Astrocyte of the hippocampus (primary cell): ENCODE measurements around the gene KCNG4.
"Not testable (repeated sequence)": the region's sequence is repeated elsewhere in the genome, so short reads cannot be mapped to it uniquely, and the experiment has no call there.

Experiments
- DNase-seq: peaks from one replicate; pipeline ENCODE4 v3.0.0; 2011; ENCODE audit warnings: low read depth, low spot score

Gene KCNG4

GRCh38 chr16:84207879-84208278, 31.9 kb downstream of the KCNG4 start:
- DNase-seq, result no peak

- no peak for DNase-seq
Observed at GRCh38 chr16:84207251-84207650, 32.6 kb downstream of the KCNG4 start.

GRCh38 chr16:84205976-84206691, 33.7 kb downstream of the KCNG4 start:
- DNase-seq, result no peak

GRCh38 chr16:84205123-84205522, 34.7 kb downstream of the KCNG4 start:
- DNase-seq, result not testable (repeated sequence)

- not testable (repeated sequence) for DNase-seq
Observed at GRCh38 chr16:84204551-84204950, 35.3 kb downstream of the KCNG4 start.

DNA sequence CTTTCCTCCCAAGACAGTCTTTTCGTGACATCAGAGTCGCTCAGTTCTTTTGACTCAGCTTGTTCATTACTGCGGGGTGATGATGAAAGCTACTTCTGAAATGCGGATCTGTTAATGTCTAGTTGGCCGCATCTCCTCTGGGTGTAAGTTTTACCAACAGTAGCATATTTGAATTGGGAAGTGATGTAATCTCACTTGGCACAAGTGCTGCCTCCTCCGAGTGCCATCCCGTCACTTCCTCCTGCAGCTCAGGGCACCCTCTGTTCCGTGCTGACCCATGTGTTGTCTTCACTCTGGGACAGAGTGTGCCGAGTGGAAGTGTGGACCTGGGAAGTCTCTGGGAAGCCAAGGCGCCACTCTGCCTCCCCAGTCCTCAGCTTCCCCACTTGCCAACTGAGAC, 40.0 kb downstream of the KCNG4 start:
- no peak for DNase-seq

GRCh38 chr16:84199097-84199496, 40.7 kb downstream of the KCNG4 start:
- DNase-seq, result no peak

DNA sequence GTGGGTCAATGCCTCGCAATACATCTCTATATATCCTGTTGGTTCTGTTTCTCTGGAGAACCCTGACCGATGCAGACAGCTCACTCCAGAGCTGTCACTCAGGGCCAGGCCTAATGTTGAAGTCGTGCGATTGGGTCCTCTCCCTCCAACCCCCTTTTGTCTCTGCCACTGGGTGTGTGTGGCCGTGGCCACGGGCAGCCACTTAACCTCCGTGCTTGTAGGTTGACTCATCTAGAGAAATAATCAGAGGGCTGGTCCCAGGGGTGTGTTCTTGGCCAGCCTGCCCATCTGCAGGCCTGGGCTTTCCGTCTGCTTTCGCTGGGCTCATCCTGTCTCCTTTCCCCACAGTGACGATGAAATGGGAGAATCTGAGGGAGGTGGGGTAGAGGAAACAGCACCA, 41.4 kb downstream of the KCNG4 start:
- peak; percentile 72 for DNase-seq

- no peak for DNase-seq
Observed at GRCh38 chr16:84197466-84198128, 42.2 kb downstream of the KCNG4 start.

DNA sequence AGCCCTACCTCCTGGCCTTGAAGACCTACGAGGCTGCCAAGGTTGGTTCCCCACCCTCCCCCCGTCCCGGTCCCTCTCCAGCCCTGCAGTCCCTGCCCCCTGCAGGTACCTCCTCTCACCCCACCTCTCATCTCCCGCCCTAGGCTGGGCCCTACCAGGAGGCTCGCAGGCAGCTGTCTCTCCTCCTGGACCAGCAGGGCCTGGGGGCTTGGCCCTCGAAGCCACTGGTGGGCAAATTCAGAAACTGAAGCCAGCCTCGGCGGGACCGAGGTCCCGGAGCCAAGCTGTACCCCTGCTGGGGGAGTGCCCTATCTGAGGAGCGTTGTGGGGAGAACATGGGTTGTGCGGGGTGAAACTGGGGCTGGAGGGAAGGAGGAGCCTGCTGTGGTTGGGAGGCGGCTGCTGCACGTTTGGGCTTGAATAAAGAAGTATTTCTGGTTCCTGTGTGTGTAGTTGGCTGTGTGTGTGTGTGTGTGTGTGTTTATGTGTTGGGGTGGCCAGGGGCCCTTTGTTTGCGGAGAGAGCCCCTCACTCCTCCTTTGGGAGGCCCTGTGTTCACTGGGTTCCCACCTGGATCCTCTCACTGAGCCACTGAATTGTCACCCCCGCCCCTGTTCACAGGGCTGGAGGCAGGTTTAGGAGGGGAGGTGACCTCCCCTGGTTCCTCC, 43.0 kb downstream of the KCNG4 start:
- no peak for DNase-seq

GRCh38 chr16:84196101-84196500, 43.7 kb downstream of the KCNG4 start:
- DNase-seq, result no peak

DNA sequence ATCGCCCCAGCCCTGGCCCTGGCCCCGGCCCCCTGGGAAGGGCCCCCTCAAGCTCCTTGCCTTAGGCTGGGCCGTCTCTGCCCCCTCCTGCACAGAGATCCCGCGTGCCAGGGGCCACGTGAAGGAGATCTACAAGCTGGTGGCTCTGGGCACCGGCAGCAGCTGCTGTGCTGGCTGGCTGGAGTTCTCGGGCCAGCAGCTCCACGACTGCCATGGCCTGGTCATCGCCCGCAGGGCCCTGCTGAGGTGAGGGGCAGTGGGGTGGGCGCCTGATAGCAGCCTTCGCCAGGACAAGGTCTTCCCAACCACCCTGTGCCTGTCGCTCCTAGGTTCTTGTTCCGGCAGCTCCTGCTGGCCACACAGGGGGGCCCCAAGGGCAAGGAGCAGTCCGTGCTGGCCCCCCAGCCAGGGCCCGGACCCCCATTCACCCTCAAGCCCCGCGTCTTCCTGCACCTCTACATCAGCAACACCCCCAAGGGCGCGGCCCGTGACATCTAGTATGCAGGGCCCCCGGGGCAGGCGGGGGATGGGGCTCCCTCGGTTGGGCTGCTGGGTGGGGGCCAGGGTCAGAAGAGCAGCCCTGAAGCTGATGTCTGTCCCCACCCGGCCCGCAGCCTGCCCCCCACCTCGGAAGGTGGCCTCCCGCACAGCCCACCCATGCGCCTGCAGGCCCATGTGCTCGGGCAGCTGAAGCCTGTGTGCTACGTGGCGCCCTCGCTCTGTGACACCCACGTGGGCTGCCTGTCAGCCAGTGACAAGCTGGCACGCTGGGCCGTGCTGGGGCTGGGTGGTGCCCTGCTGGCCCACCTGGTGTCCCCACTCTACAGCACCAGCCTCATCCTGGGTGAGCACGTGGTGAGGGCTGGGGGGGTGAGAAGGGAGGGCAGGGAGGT, 44.4 kb downstream of the KCNG4 start:
- DNase-seq, result no peak

DNA sequence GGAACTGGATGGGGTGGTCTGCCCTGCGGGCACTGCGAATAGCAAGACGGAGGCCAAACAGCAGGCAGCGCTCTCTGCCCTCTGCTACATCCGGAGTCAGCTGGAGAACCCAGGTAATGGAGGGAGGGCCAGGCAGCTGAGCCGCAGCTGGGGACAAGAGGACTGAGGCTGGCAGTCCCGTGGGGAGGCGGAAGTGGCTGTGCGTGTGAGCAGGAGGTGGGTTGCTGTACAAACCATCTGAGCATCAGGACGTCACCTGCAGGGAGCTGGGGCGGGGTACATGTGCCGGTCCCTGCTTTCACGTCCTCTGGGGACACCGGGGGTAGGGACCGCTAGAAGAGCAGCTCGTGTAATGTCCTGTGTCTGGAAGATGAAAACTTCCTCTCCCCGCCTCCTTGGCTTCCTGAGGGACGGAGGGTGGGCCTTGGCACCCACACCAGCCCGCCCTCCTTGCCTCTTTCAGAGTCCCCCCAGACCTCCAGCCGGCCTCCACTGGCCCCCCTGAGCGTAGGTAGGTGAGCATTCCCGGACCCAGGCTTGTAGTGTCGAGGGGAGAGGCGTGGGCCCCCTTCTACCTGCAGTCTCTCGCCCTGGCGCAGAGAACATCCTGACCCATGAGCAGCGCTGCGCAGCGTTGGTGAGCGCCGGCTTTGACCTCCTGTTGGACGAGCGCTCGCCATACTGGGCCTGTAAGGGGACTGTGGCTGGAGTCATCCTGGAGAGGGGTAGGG, 45.2 kb downstream of the KCNG4 start:
- DNase-seq, result no peak

- DNase-seq, result no peak
Observed at GRCh38 chr16:84194018-84194417, 45.8 kb downstream of the KCNG4 start.

DNA sequence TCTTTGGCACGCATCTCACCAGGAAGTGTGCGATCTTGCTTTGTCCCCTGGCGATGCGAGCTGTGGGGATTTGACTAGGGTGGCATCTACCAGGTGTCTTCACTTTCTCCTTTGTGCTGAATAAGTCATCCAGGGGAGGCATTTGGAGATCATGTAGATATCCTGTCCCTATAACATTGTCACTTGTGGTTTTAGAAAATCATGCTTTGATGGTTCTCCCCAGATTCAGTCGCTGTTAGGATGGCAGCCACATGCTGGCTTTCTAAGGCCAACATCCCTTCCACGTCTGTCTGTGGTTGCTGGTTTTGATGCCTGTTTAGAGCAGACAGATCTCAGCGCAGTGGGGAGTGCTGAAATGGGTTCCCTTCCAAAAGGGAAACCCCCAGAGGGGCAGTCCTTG, 46.3 kb downstream of the KCNG4 start:
- DNase-seq, result no peak

GRCh38 chr16:84191466-84191865, 48.3 kb downstream of the KCNG4 start:
- DNase-seq, result no peak

- DNase-seq, result no peak
Observed at GRCh38 chr16:84190731-84191388, 49.0 kb downstream of the KCNG4 start, which contains the start of gene ADAD2. Gene ADAD2, plus strand, starts transcription at chr16:84191157. Its CDS starts 74 bp downstream, at chr16:84191231.

GRCh38 chr16:84186685-84187437, 53.0 kb downstream of the KCNG4 start, which contains the start of gene TAF1C:
Gene TAF1C, minus strand, starts transcription at chr16:84187057. Its CDS starts 2,069 bp downstream, at chr16:84184988.
- DNase-seq, result peak; percentile 99

GRCh38 chr16:84184775-84185174, 55.0 kb downstream of the KCNG4 start:
- no peak for DNase-seq
